Esophagus mucosa (tissue), 1 donor: ENCODE measurements around the gene HBM. TPM values are rescaled to one million over a fixed set of nuclear protein-coding genes. Genes with fewer than 3 reads are reported as not detected.
"Not testable (repeated sequence)": the region's sequence is repeated elsewhere in the genome, so short reads cannot be mapped to it uniquely, and the experiment has no call there.

ENCODE experiments used
- ATAC-seq: fragments of 200-7000 bp; cut with Tn5 transposase; one replicate; pipeline ENCODE4 v1.9.1; 2020
- total RNA-seq: library from RNA; stranded (reverse); gene quantifications from one replicate; pipeline ENCODE4 v1.2.4, GENCODE V29; 2023
- donor health status: DM: yes; HTN: yes; CAD: no.

Gene HBM
- total RNA-seq, 1 donor from 2014 or later, result not detected

DNA sequence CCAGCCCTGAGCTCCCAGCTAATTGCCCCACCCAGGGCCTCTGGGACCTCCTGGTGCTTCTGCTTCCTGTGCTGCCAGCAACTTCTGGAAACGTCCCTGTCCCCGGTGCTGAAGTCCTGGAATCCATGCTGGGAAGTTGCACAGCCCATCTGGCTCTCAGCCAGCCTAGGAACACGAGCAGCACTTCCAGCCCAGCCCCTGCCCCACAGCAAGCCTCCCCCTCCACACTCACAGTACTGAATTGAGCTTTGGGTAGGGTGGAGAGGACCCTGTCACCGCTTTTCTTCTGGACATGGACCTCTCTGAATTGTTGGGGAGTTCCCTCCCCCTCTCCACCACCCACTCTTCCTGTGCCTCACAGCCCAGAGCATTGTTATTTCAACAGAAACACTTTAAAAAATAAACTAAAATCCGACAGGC lies 4.3 kb downstream of the HBM start:
- peak; percentile 37 for ATAC-seq

DNA sequence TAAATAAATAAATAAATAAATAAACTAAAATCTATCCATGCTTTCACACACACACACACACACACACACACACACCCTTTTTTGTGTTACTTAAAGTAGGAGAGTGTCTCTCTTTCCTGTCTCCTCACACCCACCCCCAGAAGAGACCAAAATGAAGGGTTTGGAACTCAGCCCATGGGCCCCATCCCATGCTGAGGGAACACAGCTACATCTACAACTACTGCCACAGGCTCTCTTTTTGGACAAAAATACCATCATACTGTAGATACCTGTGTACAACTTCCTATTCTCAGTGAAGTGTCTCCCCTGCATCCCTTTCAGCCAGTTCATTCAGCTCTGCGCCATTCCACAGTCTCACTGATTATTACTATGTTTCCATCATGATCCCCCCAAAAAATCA lies 5.0 kb downstream of the HBM start:
- ATAC-seq, result no peak

- peak; percentile 23 for ATAC-seq
These were observed 6.7 kb downstream of the HBM start, which contains the start of gene HBA2 for GRCh38 chr16:172374-172941. TSS of gene HBA2 (plus strand) at chr16:172876. CDS start at chr16:172913, 37 bp downstream.

- not testable (repeated sequence) for ATAC-seq
These were observed 7.6 kb downstream of the HBM start for GRCh38 chr16:173211-173854.

- peak; percentile 11 for ATAC-seq
These were observed 8.4 kb downstream of the HBM start for GRCh38 chr16:173928-174769.

DNA sequence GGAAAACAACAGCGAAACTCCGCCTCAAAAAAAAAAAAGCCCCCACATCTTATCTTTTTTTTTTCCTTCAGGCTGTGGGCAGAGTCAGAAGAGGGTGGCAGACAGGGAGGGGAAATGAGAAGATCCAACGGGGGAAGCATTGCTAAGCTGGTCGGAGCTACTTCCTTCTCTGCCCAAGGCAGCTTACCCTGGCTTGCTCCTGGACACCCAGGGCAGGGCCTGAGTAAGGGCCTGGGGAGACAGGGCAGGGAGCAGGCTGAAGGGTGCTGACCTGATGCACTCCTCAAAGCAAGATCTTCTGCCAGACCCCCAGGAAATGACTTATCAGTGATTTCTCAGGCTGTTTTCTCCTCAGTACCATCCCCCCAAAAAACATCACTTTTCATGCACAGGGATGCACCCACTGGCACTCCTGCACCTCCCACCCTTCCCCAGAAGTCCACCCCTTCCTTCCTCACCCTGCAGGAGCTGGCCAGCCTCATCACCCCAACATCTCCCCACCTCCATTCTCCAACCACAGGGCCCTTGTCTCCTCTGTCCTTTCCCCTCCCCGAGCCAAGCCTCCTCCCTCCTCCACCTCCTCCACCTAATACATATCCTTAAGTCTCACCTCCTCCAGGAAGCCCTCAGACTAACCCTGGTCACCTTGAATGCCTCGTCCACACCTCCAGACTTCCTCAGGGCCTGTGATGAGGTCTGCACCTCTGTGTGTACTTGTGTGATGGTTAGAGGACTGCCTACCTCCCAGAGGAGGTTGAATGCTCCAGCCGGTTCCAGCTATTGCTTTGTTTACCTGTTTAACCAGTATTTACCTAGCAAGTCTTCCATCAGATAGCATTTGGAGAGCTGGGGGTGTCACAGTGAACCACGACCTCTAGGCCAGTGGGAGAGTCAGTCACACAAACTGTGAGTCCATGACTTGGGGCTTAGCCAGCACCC lies 9.5 kb downstream of the HBM start:
- ATAC-seq, result no peak

DNA sequence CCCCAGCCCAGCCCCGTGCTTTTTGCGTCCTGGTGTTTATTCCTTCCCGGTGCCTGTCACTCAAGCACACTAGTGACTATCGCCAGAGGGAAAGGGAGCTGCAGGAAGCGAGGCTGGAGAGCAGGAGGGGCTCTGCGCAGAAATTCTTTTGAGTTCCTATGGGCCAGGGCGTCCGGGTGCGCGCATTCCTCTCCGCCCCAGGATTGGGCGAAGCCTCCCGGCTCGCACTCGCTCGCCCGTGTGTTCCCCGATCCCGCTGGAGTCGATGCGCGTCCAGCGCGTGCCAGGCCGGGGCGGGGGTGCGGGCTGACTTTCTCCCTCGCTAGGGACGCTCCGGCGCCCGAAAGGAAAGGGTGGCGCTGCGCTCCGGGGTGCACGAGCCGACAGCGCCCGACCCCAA lies 10.2 kb downstream of the HBM start:
- peak; percentile 2 for ATAC-seq

GRCh38 chr16:176477-177382 lies 11.0 kb downstream of the HBM start, which contains the start of gene HBA1:
TSS of gene HBA1 (plus strand) at chr16:176680. CDS start at chr16:176717, 37 bp downstream.
- ATAC-seq, result peak; percentile 42

GRCh38 chr16:177394-177822 lies 11.6 kb downstream of the HBM start:
- no peak for ATAC-seq

- ATAC-seq, result no peak
These were observed 12.3 kb downstream of the HBM start for GRCh38 chr16:177981-178667.

GRCh38 chr16:178668-179015 lies 12.9 kb downstream of the HBM start:
- no peak for ATAC-seq

DNA sequence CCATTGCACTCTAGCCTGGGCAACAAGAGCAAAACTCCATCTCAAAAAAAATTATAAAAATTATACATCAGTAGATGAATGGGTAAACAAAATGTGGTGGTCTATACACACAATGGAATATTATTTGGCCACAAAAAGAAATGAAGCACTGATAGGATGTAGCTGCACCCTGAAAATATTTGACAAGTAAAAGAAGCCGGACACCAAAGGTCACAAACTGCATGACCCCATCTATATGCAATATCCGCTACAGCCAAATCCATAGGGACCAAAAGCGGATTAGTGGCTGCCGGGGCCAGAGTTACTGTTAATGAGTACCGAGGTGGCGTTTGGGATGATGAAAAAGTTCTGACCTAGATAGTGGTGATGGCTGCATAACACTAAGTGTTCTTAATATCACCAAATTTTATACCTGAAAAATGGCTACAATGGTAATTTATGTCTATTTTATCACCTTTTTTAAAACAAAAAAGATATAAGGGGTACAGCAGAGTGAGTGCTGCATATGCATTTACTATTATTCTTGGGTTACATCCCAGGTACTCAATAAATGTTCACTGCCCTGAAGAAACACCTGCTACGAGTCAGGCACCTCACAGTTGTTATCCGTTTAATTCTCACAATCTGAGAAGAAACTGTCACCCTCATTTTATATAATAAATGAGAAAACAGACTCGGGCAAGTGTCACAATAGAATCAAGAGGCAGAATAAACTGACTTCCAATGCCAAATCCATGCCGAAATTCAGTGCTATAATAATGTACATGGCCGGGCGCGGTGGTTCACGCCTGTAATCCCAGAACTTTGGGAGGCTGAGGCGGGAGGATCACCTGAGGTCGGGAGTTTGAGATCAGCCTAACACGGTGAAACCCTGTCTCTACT lies 13.7 kb downstream of the HBM start:
- no peak for ATAC-seq

GRCh38 chr16:180101-180675 lies 14.4 kb downstream of the HBM start, which contains the start of gene HBQ1:
TSS of gene HBQ1 (plus strand) at chr16:180459. CDS start at chr16:180487, 28 bp downstream.
- ATAC-seq, result no peak

DNA sequence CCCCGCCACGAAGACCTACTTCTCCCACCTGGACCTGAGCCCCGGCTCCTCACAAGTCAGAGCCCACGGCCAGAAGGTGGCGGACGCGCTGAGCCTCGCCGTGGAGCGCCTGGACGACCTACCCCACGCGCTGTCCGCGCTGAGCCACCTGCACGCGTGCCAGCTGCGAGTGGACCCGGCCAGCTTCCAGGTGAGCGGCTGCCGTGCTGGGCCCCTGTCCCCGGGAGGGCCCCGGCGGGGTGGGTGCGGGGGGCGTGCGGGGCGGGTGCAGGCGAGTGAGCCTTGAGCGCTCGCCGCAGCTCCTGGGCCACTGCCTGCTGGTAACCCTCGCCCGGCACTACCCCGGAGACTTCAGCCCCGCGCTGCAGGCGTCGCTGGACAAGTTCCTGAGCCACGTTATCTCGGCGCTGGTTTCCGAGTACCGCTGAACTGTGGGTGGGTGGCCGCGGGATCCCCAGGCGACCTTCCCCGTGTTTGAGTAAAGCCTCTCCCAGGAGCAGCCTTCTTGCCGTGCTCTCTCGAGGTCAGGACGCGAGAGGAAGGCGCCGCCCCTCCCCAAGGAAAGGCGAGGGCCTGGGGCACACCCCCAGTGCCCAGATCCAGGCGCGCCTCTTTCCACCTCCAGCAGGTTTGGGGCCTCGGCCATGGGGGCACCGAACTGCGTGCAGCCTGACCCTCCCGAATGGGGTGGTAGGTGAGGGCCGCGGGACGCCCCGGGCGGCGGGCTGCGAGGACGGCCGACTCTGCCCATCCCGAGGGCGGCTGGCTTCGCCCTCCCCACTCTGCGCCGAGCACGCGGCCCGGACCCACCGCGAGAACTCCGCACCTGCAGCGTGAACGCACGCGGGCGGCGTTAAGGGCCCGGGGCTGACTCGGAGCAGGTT lies 15.1 kb downstream of the HBM start:
- ATAC-seq, result peak; percentile 90

GRCh38 chr16:181565-182021 lies 15.8 kb downstream of the HBM start:
- ATAC-seq, result no peak

- no peak for ATAC-seq
These were observed 17.2 kb downstream of the HBM start for GRCh38 chr16:183005-183404.

- ATAC-seq, result no peak
These were observed 19.4 kb downstream of the HBM start for GRCh38 chr16:185213-185612.

DNA sequence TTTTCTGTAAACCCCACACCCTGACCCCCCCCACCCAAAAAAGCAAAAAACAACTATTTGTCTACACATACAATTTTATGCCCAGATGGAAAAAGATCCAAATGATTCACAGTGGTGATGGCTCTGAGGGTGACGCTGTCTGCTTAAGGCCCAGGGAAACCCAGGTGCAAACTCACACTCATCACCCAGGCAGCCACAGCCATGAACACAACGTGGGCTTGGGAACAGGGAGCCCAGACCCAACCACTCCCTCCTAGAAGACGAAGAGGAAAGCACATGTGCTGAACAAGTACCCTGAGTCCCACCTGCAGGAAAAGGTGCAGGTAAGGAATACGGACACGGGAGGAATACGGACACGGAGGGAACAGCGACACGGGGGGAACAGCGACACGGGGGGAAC lies 19.9 kb downstream of the HBM start:
- ATAC-seq, result no peak
